ENCODE results near the gene GSKIP. TPM values are rescaled to one million over a fixed set of nuclear protein-coding genes. Genes with fewer than 3 reads are reported as not detected.

GSKIP gene
- total and polyA plus RNA-seq, 2 experiments from 2014 or later = 17.4 to 50.9 TPM

DNA sequence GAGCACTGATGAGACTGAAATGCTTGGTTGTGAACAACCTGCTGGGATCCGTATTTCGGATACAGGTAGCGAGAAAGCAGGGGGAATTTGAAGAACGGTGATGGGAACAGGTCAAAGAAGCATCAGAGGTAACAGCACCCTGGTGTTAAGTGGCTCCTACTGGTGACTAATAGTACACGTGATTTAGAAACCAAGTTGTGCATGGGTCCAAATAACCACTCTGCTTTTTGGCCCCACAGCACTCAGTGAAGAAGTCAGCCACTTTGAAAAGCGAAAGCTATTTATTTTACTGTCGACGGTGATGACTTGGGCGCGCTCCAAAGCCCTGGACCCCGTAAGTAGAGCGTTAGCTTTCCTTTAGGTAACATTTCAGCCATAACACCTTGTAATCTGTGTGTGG is 45.3 kb downstream of the GSKIP start:
- DNase-seq (ENCODE audit: low spot score) (no peak), ATAC-seq (no peak)
- H3K4me2 ChIP-seq = no peak overlapping the region
- H3K27me3 Mint-ChIP-seq (ENCODE audit: insufficient read depth, low read depth, poor library complexity) = no peaks in the 10 kb centered on the region
- no peak overlapping the region for H3K27ac Mint-ChIP-seq
- no peaks in the 10 kb centered on the region; the same call in 1 of the 2 replicates for H4K20me1 ChIP-seq (replicated peaks; ENCODE audit: insufficient read depth)
- TF ChIP-seq, protein P1, sequence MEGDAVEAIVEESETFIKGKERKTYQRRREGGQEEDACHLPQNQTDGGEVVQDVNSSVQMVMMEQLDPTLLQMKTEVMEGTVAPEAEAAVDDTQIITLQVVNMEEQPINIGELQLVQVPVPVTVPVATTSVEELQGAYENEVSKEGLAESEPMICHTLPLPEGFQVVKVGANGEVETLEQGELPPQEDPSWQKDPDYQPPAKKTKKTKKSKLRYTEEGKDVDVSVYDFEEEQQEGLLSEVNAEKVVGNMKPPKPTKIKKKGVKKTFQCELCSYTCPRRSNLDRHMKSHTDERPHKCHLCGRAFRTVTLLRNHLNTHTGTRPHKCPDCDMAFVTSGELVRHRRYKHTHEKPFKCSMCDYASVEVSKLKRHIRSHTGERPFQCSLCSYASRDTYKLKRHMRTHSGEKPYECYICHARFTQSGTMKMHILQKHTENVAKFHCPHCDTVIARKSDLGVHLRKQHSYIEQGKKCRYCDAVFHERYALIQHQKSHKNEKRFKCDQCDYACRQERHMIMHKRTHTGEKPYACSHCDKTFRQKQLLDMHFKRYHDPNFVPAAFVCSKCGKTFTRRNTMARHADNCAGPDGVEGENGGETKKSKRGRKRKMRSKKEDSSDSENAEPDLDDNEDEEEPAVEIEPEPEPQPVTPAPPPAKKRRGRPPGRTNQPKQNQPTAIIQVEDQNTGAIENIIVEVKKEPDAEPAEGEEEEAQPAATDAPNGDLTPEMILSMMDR (conservative IDR thresholded peaks at IDR 0.05; ENCODE audit: low read depth in 2 of 2) = 0 out of 4 replicates have a peak, but pooled peaks of 1 of the 2 experiments have one; percentile 11
- TF ChIP-seq ZNF331 (CRISPR knock-in tag; IDR thresholded peaks at IDR 0.05; ENCODE audit: low read depth) = no peak
- no peak overlapping the region for H3K27ac ChIP-seq (ENCODE audit: low read depth)
- no peak overlapping the region for H3K4me3 ChIP-seq
- H3K79me2 ChIP-seq (replicated peaks; ENCODE audit: insufficient read depth) = no peaks in the 10 kb centered on the region
- no peaks in the 10 kb centered on the region for H3K9me3 Mint-ChIP-seq
- no peaks in the 10 kb centered on the region for H3K36me3 Mint-ChIP-seq (ENCODE audit: low read depth)
- H3K4me1 ChIP-seq (ENCODE audit: insufficient read depth) = no peaks in the 10 kb centered on the region; the same call in 1 of the 2 replicates
- no peaks in the 10 kb centered on the region for H3K36me3 ChIP-seq (ENCODE audit: insufficient read depth)
- no peak overlapping the region for H2AFZ ChIP-seq
- no peaks in the 10 kb centered on the region for H3F3A ChIP-seq (replicated peaks; ENCODE audit: low read depth)
- no peaks in the 10 kb centered on the region for H3K27me3 ChIP-seq (ENCODE audit: insufficient read depth)
- H3K4me3 Mint-ChIP-seq = no peak overlapping the region
- H3K9me2 ChIP-seq (ENCODE audit: insufficient read depth) = no peaks in the 10 kb centered on the region
- peaks cover 2% of the 10 kb centered on the region; the same call in 1 of the 3 replicates for H3K4me1 Mint-ChIP-seq

DNA sequence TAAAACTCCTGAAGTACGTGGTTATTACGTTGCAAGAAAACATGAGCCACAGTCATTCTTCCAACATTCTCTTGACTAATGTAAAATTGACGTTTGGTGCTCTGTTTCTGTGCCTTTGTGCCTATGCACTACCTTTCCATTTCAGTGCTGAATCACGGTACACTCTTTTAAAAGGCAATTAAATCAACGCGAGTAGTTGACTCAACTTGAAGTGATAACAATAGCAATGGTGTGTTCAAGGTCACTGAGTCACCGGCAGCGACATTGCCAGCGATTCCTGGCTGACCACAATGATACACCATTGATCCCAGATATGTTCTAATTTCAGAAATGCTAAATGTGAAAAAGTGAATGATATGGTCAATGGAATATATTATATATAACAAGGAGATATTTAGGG is 46.4 kb downstream of the GSKIP start:
- H3K9me2 ChIP-seq (ENCODE audit: insufficient read depth) = no peaks in the 10 kb centered on the region
- Mint-ChIP-seq H3K27me3 (ENCODE audit: insufficient read depth, low read depth, poor library complexity) (no peaks in the 10 kb centered on the region), H3K27ac (no peak overlapping the region), H3K36me3 (ENCODE audit: low read depth) (no peaks in the 10 kb centered on the region), H3K9me3 (no peaks in the 10 kb centered on the region), H3K4me1 (peaks cover 2% of the 10 kb centered on the region; the same call in 1 of the 3 replicates), H3K4me3 (no peak overlapping the region)
- H4K20me1 ChIP-seq (replicated peaks; ENCODE audit: insufficient read depth) = no peaks in the 10 kb centered on the region; the same call in 1 of the 2 replicates
- H3K27me3 ChIP-seq (ENCODE audit: insufficient read depth) = no peaks in the 10 kb centered on the region
- H3K4me2 ChIP-seq = no peak overlapping the region
- no peak overlapping the region for H3K27ac ChIP-seq (ENCODE audit: low read depth)
- H3F3A ChIP-seq (replicated peaks; ENCODE audit: low read depth) = no peaks in the 10 kb centered on the region
- H3K79me2 ChIP-seq (replicated peaks; ENCODE audit: insufficient read depth) = no peaks in the 10 kb centered on the region
- DNase-seq (ENCODE audit: low spot score) = no peak
- no peak overlapping the region for H2AFZ ChIP-seq
- no peaks in the 10 kb centered on the region; the same call in 1 of the 2 replicates for H3K4me1 ChIP-seq (ENCODE audit: insufficient read depth)
- H3K4me3 ChIP-seq = no peak overlapping the region
- ATAC-seq = no peak
- H3K36me3 ChIP-seq (ENCODE audit: insufficient read depth) = no peaks in the 10 kb centered on the region
- TF ChIP-seq POLR2AphosphoS5 (IDR thresholded peaks at IDR 0.05; ENCODE audit: low read depth) (no peak), NANOG (IDR thresholded peaks at IDR 0.05; ENCODE audit: borderline replicate concordance) (no peak), ZNF114 (CRISPR knock-in tag; IDR thresholded peaks at IDR 0.05) (no peak), CREB1 (CRISPR knock-in tag; IDR thresholded peaks at IDR 0.05; ENCODE audit: low read depth) (no peak), STAT1 (IDR thresholded peaks at IDR 0.05; ENCODE audit: unreplicated experiment) (no peak), EZH2 (IDR thresholded peaks at IDR 0.05; ENCODE audit: low read depth, unreplicated experiment) (no peak), EZH2phosphoT487 (IDR thresholded peaks at IDR 0.05; ENCODE audit: unreplicated experiment) (no peak)
- TF ChIP-seq, protein P2, sequence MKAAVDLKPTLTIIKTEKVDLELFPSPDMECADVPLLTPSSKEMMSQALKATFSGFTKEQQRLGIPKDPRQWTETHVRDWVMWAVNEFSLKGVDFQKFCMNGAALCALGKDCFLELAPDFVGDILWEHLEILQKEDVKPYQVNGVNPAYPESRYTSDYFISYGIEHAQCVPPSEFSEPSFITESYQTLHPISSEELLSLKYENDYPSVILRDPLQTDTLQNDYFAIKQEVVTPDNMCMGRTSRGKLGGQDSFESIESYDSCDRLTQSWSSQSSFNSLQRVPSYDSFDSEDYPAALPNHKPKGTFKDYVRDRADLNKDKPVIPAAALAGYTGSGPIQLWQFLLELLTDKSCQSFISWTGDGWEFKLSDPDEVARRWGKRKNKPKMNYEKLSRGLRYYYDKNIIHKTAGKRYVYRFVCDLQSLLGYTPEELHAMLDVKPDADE (IDR thresholded peaks at IDR 0.05) = no peak
- TF ChIP-seq, protein P3, sequence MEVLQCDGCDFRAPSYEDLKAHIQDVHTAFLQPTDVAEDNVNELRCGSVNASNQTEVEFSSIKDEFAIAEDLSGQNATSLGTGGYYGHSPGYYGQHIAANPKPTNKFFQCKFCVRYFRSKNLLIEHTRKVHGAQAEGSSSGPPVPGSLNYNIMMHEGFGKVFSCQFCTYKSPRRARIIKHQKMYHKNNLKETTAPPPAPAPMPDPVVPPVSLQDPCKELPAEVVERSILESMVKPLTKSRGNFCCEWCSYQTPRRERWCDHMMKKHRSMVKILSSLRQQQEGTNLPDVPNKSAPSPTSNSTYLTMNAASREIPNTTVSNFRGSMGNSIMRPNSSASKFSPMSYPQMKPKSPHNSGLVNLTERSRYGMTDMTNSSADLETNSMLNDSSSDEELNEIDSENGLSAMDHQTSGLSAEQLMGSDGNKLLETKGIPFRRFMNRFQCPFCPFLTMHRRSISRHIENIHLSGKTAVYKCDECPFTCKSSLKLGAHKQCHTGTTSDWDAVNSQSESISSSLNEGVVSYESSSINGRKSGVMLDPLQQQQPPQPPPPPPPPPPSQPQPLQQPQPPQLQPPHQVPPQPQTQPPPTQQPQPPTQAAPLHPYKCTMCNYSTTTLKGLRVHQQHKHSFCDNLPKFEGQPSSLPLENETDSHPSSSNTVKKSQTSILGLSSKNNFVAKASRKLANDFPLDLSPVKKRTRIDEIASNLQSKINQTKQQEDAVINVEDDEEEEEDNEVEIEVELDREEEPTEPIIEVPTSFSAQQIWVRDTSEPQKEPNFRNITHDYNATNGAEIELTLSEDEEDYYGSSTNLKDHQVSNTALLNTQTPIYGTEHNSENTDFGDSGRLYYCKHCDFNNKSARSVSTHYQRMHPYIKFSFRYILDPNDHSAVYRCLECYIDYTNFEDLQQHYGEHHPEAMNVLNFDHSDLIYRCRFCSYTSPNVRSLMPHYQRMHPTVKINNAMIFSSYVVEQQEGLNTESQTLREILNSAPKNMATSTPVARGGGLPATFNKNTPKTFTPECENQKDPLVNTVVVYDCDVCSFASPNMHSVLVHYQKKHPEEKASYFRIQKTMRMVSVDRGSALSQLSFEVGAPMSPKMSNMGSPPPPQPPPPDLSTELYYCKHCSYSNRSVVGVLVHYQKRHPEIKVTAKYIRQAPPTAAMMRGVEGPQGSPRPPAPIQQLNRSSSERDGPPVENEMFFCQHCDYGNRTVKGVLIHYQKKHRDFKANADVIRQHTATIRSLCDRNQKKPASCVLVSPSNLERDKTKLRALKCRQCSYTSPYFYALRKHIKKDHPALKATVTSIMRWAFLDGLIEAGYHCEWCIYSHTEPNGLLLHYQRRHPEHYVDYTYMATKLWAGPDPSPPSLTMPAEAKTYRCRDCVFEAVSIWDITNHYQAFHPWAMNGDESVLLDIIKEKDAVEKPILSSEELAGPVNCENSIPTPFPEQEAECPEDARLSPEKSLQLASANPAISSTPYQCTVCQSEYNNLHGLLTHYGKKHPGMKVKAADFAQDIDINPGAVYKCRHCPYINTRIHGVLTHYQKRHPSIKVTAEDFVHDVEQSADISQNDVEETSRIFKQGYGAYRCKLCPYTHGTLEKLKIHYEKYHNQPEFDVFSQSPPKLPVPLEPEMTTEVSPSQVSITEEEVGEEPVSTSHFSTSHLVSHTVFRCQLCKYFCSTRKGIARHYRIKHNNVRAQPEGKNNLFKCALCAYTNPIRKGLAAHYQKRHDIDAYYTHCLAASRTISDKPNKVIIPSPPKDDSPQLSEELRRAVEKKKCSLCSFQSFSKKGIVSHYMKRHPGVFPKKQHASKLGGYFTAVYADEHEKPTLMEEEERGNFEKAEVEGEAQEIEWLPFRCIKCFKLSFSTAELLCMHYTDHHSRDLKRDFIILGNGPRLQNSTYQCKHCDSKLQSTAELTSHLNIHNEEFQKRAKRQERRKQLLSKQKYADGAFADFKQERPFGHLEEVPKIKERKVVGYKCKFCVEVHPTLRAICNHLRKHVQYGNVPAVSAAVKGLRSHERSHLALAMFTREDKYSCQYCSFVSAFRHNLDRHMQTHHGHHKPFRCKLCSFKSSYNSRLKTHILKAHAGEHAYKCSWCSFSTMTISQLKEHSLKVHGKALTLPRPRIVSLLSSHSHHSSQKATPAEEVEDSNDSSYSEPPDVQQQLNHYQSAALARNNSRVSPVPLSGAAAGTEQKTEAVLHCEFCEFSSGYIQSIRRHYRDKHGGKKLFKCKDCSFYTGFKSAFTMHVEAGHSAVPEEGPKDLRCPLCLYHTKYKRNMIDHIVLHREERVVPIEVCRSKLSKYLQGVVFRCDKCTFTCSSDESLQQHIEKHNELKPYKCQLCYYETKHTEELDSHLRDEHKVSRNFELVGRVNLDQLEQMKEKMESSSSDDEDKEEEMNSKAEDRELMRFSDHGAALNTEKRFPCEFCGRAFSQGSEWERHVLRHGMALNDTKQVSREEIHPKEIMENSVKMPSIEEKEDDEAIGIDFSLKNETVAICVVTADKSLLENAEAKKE (CRISPR knock-in tag; IDR thresholded peaks at IDR 0.05) = no peak
- TF ChIP-seq, protein P1 (conservative IDR thresholded peaks at IDR 0.05; ENCODE audit: low read depth in 2 of 2) = no peak
